DND-41 (cell line): ENCODE data around the gene TIGD6.

Experiments
- ATAC-seq: fragments of 200-7000 bp; cut with Tn5 transposase; 3 replicates; pipeline ENCODE4 v1.9.1; 2021; ENCODE audit warnings: low read depth; ENCODE audit not compliant: insufficient read depth
- DNase-seq: peaks from one replicate; pipeline ENCODE4 v3.0.0-alpha.2; 2020
- H2AFZ ChIP-seq: 2 replicates; pipeline ENCODE4 v1.6.0; 2012; ENCODE audit warnings: low read depth, low read length
- H3K27ac ChIP-seq: 2 replicates; pipeline ENCODE4 v1.5.1; 2012; ENCODE audit warnings: low read length, inconsistent platforms
- H3K27me3 ChIP-seq: fragments of 200-600 bp; sonication (generic); 2 replicates; pipeline ENCODE4 v1.6.0; 2012; ENCODE audit warnings: low read length, mild to moderate bottlenecking, inconsistent platforms; ENCODE audit not compliant: insufficient read depth, poor library complexity
- H3K36me3 ChIP-seq: 2 replicates; pipeline ENCODE4 v1.5.1; 2012; ENCODE audit warnings: low read length, inconsistent platforms; ENCODE audit not compliant: insufficient read depth
- H3K4me1 ChIP-seq: 2 replicates; pipeline ENCODE4 v1.5.1; 2012; ENCODE audit warnings: mild to moderate bottlenecking, low read length; ENCODE audit not compliant: insufficient read depth
- H3K4me2 ChIP-seq: 2 replicates; pipeline ENCODE4 v1.6.0; 2012; ENCODE audit warnings: mild to moderate bottlenecking, moderate library complexity, low read length, inconsistent platforms; ENCODE audit not compliant: insufficient read depth
- H3K4me3 ChIP-seq, 2 experiments: fragments of 200-600 bp in 1 of 2; shearing (Covaris generic) in 1 of 2; 2 replicates each; pipeline ENCODE4 v1.5.1; 2012 to 2016; ENCODE audit warnings: inconsistent platforms in 2 of 2, low read length in 2 of 2, mild to moderate bottlenecking in 2 of 2, low read depth in 1 of 2, moderate library complexity in 1 of 2
- H3K79me2 ChIP-seq: 2 replicates; pipeline ENCODE4 v1.6.0; 2012; ENCODE audit warnings: low read length, inconsistent platforms; ENCODE audit not compliant: insufficient read depth
- H3K9ac ChIP-seq: 2 replicates; pipeline ENCODE4 v1.6.0; 2012; ENCODE audit warnings: low read depth, mild to moderate bottlenecking, inconsistent platforms, low read length, moderate library complexity
- H3K9me3 ChIP-seq: 2 replicates; pipeline ENCODE4 v1.5.1; 2012; ENCODE audit warnings: low read length, moderate library complexity, mild to moderate bottlenecking, inconsistent platforms; ENCODE audit not compliant: insufficient read depth, severe bottlenecking
- H4K20me1 ChIP-seq: 2 replicates; pipeline ENCODE4 v1.6.0; 2012; ENCODE audit warnings: low read length; ENCODE audit not compliant: insufficient read depth
- CTCF ChIP-seq: IDR thresholded peaks from 2 replicates; pipeline ENCODE4 v1.5.1; 2012; ENCODE audit warnings: borderline replicate concordance, low read length, moderate library complexity, mild to moderate bottlenecking; ENCODE audit not compliant: poor library complexity, severe bottlenecking; ENCODE audit errors: extremely low read depth
- EZH2 ChIP-seq: IDR thresholded peaks from 3 replicates; pipeline ENCODE4 v1.6.1; 2012; ENCODE audit warnings: borderline replicate concordance, low read depth, mild to moderate bottlenecking, moderate library complexity, low read length, inconsistent platforms; ENCODE audit not compliant: severe bottlenecking

The TIGD6 gene

GRCh38 chr5:149996205-149996890 is 4.1 kb downstream of the TIGD6 start:
- H3K4me2 ChIP-seq: no peak overlapping the region
- H3K36me3 ChIP-seq: peaks cover 11% of the 10 kb centered on the region
- peaks cover 16% of the 10 kb centered on the region for H3K4me1 ChIP-seq
- H3K79me2 ChIP-seq: peaks cover 16% of the 10 kb centered on the region
- ATAC-seq (no peak), DNase-seq (no peak)
- H3K9ac ChIP-seq: no peak overlapping the region
- H3K27ac ChIP-seq: no peak overlapping the region
- no peaks in the 10 kb centered on the region for H4K20me1 ChIP-seq
- TF ChIP-seq CTCF (no peak), EZH2 (no peak)
- no peak overlapping the region for H3K4me3 ChIP-seq
- no peak overlapping the region for H2AFZ ChIP-seq
- H3K27me3 ChIP-seq: no peaks in the 10 kb centered on the region
- no peaks in the 10 kb centered on the region for H3K9me3 ChIP-seq

GRCh38 chr5:149995385-149996204 is 4.9 kb downstream of the TIGD6 start:
- Histone ChIP-seq H3K4me3 (no peak overlapping the region), H3K4me1 (peaks cover 16% of the 10 kb centered on the region), H3K4me2 (no peak overlapping the region), H3K27me3 (no peaks in the 10 kb centered on the region), H2AFZ (no peak overlapping the region), H3K27ac (no peak overlapping the region), H3K36me3 (peaks cover 11% of the 10 kb centered on the region), H3K9ac (no peak overlapping the region), H4K20me1 (no peaks in the 10 kb centered on the region), H3K9me3 (no peaks in the 10 kb centered on the region), H3K79me2 (peaks cover 8% of the 10 kb centered on the region)
- TF ChIP-seq EZH2 (no peak), CTCF (no peak)
- ATAC-seq (no peak), DNase-seq (no peak)

- TF ChIP-seq CTCF (no peak), EZH2 (no peak)
- H4K20me1 ChIP-seq: no peaks in the 10 kb centered on the region
- no peaks in the 10 kb centered on the region for H3K27me3 ChIP-seq
- no peak overlapping the region for H3K4me3 ChIP-seq
- peaks cover 11% of the 10 kb centered on the region; the same call in 1 of the 2 replicates for H3K36me3 ChIP-seq
- ATAC-seq: no peak
- DNase-seq: no peak
- no peaks in the 10 kb centered on the region for H3K4me1 ChIP-seq
- no peak overlapping the region for H3K4me2 ChIP-seq
- H3K79me2 ChIP-seq: no peaks in the 10 kb centered on the region
- H3K9ac ChIP-seq: no peak overlapping the region
- H3K27ac ChIP-seq: no peak overlapping the region
- H3K9me3 ChIP-seq: no peaks in the 10 kb centered on the region
- no peak overlapping the region for H2AFZ ChIP-seq
Observed at GRCh38 chr5:149993471-149993870, 7.0 kb downstream of the TIGD6 start.
